ENCODE measurements around the gene DHRSX.

The DHRSX gene

DNA sequence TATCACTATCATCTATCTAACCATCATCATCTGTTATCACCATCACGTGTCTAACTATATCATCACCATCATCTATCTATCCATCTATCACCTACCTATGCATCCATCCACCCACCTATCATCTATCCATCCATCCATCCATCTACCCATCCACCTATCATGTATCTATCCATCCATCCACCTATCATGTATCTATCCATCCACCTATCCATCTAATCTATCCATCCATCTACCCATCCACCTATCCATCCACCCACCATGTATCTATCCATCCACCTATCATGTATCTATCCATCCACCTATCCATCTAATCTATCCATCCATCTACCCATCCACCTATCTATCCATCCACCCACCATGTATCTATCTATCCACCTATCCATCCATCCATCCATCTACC is 316.7 kb downstream of the DHRSX start:
- DNase-seq = no peak

DNA sequence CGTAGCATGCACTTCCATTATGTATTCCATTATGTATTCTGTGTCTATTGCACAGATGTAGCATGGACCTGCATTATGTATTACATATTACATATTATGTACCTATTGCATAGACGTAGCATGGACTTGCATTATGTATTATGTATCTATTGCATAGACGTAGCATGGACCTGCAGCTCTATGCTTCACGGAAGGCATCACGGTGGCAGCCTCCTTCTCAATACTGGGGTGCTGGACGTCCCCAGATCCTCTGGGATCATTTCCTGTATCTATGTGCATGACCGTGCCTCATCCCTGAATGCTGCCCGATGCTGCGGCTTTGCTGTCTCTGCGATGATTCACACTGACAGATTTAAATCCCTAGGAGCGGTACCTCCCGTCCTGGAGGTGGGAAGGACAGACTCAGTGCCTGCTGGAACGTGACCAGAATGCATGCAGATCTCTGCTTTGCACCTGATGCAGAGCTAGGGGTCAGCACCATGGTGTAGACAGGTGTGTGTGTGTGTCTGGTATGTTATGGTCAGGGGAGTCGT is 317.5 kb downstream of the DHRSX start:
- DNase-seq = no peak

DNA sequence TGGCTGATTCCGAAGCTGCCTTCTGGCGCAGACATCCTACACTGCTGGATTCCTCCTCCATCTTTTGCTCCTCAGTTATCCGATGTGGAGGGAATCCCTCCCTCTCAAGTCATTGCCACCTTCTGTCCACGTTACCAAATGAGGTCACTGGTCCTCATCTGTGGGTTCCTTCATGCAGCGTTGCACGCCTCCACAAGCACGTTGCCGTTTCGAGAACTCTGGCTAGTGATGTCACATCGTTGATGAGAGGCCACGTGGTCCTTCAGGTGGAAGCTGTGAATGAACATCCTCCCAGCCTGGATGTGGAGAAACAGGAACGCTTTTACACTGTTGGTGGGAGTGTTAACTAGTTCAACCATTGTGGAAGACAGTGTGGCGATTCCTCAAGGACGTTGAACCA is 323.2 kb downstream of the DHRSX start:
- no peak for DNase-seq

DNA sequence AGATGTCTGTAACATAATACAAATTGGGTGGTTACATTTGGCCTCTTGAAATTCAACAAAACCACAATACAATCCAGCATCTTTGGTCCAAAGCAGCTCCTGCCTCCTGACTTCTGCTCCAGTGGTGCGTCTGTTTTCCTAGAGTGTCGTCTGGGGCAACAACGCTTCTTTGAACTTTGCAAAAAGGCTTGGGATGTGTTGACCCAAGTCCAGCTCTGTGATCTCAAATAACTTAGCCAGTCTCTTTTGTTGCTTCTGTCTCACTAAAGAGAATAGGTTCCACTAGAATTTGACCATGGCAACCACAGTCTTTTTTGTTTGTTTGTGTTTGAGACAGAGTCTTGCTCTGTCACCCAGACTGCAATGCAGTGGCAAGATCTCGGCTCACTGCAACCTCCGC is 324.0 kb downstream of the DHRSX start:
- no peak for DNase-seq

DNA sequence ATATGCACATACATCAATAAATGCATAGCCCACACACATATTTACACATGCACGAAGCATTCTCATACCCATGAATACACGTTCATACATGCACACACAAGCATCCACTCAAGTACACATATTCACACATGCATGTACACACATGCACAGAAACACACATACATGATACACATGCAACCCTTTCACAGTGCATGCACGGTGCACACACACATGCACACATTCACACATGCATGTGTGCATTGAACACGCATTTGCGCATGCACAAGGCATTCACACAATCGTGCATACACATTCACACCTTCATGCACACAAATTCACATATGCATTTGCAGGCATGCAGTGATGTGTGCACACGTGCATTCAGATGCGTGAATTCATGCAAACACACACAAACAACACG is 324.5 kb downstream of the DHRSX start:
- DNase-seq = no peak

DNA sequence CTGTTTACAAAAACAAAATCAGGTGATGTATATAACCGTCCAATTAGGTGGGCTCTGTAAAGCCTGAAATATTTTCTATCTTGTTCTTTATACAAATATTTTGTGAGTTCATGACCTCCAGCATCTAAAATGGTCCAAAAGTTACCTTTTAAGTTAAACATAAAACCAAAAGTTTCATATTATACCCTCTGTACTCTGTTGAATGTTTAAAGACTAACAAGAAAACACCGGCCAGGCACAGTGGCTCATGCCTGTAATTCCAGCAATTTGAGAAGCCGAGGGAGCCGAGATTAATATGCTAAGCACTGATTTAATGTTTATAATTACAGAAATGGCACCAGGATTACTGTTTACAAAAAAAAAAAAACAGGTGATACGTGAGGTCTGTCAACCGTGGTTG is 328.4 kb downstream of the DHRSX start:
- no peak for DNase-seq

Data from stimulated activated CD4-positive, alpha-beta T cell treated with anti-CD3 and anti-CD28 coated beads, Interleukin-2, amount 100 ng/mL, for 48 hours (primary cell).